DND-41 (cell line): ENCODE measurements around the gene CLDN6.

ENCODE experiments used
- ATAC-seq: fragments of 200-7000 bp; cut with Tn5 transposase; 3 replicates; pipeline ENCODE4 v1.9.1; 2021; ENCODE audit warnings: low read depth; ENCODE audit not compliant: insufficient read depth
- DNase-seq: peaks from one replicate; pipeline ENCODE4 v3.0.0-alpha.2; 2020
- H2AFZ ChIP-seq: 2 replicates; pipeline ENCODE4 v1.6.0; 2012; ENCODE audit warnings: low read depth, low read length
- H3K27ac ChIP-seq: 2 replicates; pipeline ENCODE4 v1.5.1; 2012; ENCODE audit warnings: low read length, inconsistent platforms
- H3K27me3 ChIP-seq: fragments of 200-600 bp; sonication (generic); 2 replicates; pipeline ENCODE4 v1.6.0; 2012; ENCODE audit warnings: low read length, mild to moderate bottlenecking, inconsistent platforms; ENCODE audit not compliant: insufficient read depth, poor library complexity
- H3K36me3 ChIP-seq: 2 replicates; pipeline ENCODE4 v1.5.1; 2012; ENCODE audit warnings: low read length, inconsistent platforms; ENCODE audit not compliant: insufficient read depth
- H3K4me1 ChIP-seq: 2 replicates; pipeline ENCODE4 v1.5.1; 2012; ENCODE audit warnings: mild to moderate bottlenecking, low read length; ENCODE audit not compliant: insufficient read depth
- H3K4me2 ChIP-seq: 2 replicates; pipeline ENCODE4 v1.6.0; 2012; ENCODE audit warnings: mild to moderate bottlenecking, moderate library complexity, low read length, inconsistent platforms; ENCODE audit not compliant: insufficient read depth
- H3K4me3 ChIP-seq, 2 experiments: fragments of 200-600 bp in 1 of 2; shearing (Covaris generic) in 1 of 2; 2 replicates each; pipeline ENCODE4 v1.5.1; 2012 to 2016; ENCODE audit warnings: inconsistent platforms in 2 of 2, low read length in 2 of 2, mild to moderate bottlenecking in 2 of 2, low read depth in 1 of 2, moderate library complexity in 1 of 2
- H3K79me2 ChIP-seq: 2 replicates; pipeline ENCODE4 v1.6.0; 2012; ENCODE audit warnings: low read length, inconsistent platforms; ENCODE audit not compliant: insufficient read depth
- H3K9ac ChIP-seq: 2 replicates; pipeline ENCODE4 v1.6.0; 2012; ENCODE audit warnings: low read depth, mild to moderate bottlenecking, inconsistent platforms, low read length, moderate library complexity
- H3K9me3 ChIP-seq: 2 replicates; pipeline ENCODE4 v1.5.1; 2012; ENCODE audit warnings: low read length, moderate library complexity, mild to moderate bottlenecking, inconsistent platforms; ENCODE audit not compliant: insufficient read depth, severe bottlenecking
- H4K20me1 ChIP-seq: 2 replicates; pipeline ENCODE4 v1.6.0; 2012; ENCODE audit warnings: low read length; ENCODE audit not compliant: insufficient read depth
- CTCF ChIP-seq: IDR thresholded peaks from 2 replicates; pipeline ENCODE4 v1.5.1; 2012; ENCODE audit warnings: borderline replicate concordance, low read length, moderate library complexity, mild to moderate bottlenecking; ENCODE audit not compliant: poor library complexity, severe bottlenecking; ENCODE audit errors: extremely low read depth
- EZH2 ChIP-seq: IDR thresholded peaks from 3 replicates; pipeline ENCODE4 v1.6.1; 2012; ENCODE audit warnings: borderline replicate concordance, low read depth, mild to moderate bottlenecking, moderate library complexity, low read length, inconsistent platforms; ENCODE audit not compliant: severe bottlenecking

CLDN6 gene, protein sequence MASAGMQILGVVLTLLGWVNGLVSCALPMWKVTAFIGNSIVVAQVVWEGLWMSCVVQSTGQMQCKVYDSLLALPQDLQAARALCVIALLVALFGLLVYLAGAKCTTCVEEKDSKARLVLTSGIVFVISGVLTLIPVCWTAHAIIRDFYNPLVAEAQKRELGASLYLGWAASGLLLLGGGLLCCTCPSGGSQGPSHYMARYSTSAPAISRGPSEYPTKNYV

DNA sequence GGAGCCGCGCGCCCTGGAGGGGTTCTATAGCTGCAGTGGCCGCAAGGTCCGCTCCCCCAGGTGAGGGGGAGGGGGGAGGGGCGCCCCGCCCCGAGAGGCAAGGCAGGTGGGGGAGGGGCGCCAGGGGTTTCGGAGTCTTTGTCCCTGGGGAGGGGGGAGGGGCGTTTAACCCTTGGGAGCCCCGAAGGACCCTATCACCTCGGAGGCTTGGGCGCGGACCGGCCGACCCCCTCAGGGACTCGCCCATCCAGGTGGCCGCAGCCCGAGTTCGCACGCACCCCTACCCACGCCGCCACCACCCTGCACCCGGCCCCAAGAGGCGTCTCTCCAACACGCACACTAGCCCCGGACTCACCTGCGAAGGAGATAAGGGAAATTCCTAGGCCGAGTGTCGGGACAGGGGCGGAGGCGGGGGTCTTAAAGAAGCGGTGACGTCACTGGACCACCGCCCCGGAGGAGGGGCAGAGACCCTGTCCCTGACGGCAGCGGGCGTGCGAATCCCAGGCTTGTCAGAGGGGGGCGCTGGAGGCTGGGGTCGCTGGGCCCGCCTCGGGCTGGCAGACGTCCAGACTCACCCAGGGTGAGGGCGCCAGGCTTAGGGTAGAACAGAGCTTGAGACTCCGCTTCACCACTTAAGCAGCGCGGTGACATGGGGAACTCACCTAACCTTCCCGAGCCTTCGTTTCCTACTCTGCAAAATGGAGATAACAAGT lies at the start of gene CLDN6:
CLDN6 (minus strand) TSS at position 390 of the 713 bp plus-strand sequence. CDS start 2,162 bp downstream, outside the sequence.
- ATAC-seq (no peak), DNase-seq (peak; percentile 22)
- H3K4me2 ChIP-seq, result no peak within 1 kb of the TSS
- no peaks in the 10 kb centered on the region for H3K9me3 ChIP-seq
- no peak within 1 kb of the TSS for H3K9ac ChIP-seq
- H3K4me3 ChIP-seq, result no peak within 1 kb of the TSS
- TF ChIP-seq CTCF, result peak; percentile 28
- TF ChIP-seq EZH2, result no peak
- H3K36me3 ChIP-seq, result no peaks in the 10 kb centered on the region
- no peak within 1 kb of the TSS for H3K27ac ChIP-seq
- no peaks in the 10 kb centered on the region for H3K27me3 ChIP-seq
- H4K20me1 ChIP-seq, result peaks cover 7% of the 10 kb centered on the region; the same call in 1 of the 2 replicates
- no peak within 1 kb of the TSS for H2AFZ ChIP-seq
- H3K79me2 ChIP-seq, result no peaks in the 10 kb centered on the region; the same call in 1 of the 2 replicates
- peaks cover 36% of the 10 kb centered on the region for H3K4me1 ChIP-seq

DNA sequence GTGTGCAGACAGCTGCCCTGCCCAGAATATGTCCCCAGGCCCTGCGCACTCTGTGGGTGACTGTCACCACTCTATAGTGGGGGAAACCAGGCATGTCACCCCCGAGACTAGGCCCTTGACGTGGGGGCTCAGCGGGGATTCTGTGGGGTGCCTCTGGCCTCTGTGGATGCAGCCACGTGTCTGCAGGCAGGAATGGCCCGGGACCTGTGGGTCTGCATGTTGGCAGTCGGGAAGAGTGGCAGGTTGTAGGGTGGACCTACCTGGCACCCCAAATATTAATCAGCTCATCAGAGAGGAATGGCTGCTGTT lies 48.4 kb upstream of the CLDN6 start:
- no peaks in the 10 kb centered on the region for H3K9me3 ChIP-seq
- peaks cover 68% of the 10 kb centered on the region for H3K4me1 ChIP-seq
- peaks cover 42% of the 10 kb centered on the region for H3K36me3 ChIP-seq
- peak overlapping the region; percentile 10; the same call in 1 of the 2 replicates for H2AFZ ChIP-seq
- ATAC-seq, result peak; percentile 29; the same call in 2 of the 3 replicates
- peak overlapping the region; percentile 41 to 93 for H3K4me3 ChIP-seq
- peaks cover 5% of the 10 kb centered on the region; the same call in 1 of the 2 replicates for H4K20me1 ChIP-seq
- peak overlapping the region; percentile 85 for H3K4me2 ChIP-seq
- H3K27ac ChIP-seq, result peak overlapping the region; percentile 92
- no peak for TF ChIP-seq EZH2
- TF ChIP-seq CTCF, result no peak
- peak overlapping the region; percentile 66 for H3K9ac ChIP-seq
- peaks cover 43% of the 10 kb centered on the region for H3K79me2 ChIP-seq
- DNase-seq, result no peak
- H3K27me3 ChIP-seq, result no peaks in the 10 kb centered on the region

- peaks cover 5% of the 10 kb centered on the region; the same call in 1 of the 2 replicates for H4K20me1 ChIP-seq
- peak overlapping the region; percentile 57; the same call in 1 of the 2 replicates for H2AFZ ChIP-seq
- H3K9ac ChIP-seq, result peak overlapping the region; percentile 66
- H3K4me1 ChIP-seq, result peaks cover 63% of the 10 kb centered on the region
- H3K27me3 ChIP-seq, result no peaks in the 10 kb centered on the region
- peak; percentile 48 for DNase-seq
- peak overlapping the region; percentile 92 for H3K27ac ChIP-seq
- peak; percentile 57 for ATAC-seq
- H3K4me3 ChIP-seq, result peak overlapping the region; percentile 41 to 93
- no peaks in the 10 kb centered on the region for H3K9me3 ChIP-seq
- H3K4me2 ChIP-seq, result peak overlapping the region; percentile 85
- no peak for TF ChIP-seq CTCF
- TF ChIP-seq EZH2, result no peak
- peaks cover 43% of the 10 kb centered on the region for H3K79me2 ChIP-seq
- peaks cover 42% of the 10 kb centered on the region for H3K36me3 ChIP-seq
Observed at GRCh38 chr16:3065742-3066439, 47.9 kb upstream of the CLDN6 start.
